Endodermal cell (in vitro differentiated cells): ENCODE data around the gene ZWILCH. TPM values are rescaled to one million over a fixed set of nuclear protein-coding genes. Genes with fewer than 3 reads are reported as not detected.

Source experiments
- DNase-seq: peaks from one replicate; pipeline ENCODE4 v3.0.0-alpha.2; 2017
- H3K27ac ChIP-seq: 2 replicates; pipeline ENCODE4 v1.5.1; 2013; ENCODE audit warnings: mild to moderate bottlenecking, low read depth, low read length, moderate library complexity
- H3K27me3 ChIP-seq: 2 replicates; pipeline ENCODE4 v1.6.1; 2013; ENCODE audit warnings: mild to moderate bottlenecking, low read length, moderate library complexity; ENCODE audit not compliant: insufficient read depth, control insufficient read depth, poor library complexity, severe bottlenecking
- H3K36me3 ChIP-seq: 2 replicates; pipeline ENCODE4 v1.7.0; 2013; ENCODE audit warnings: mild to moderate bottlenecking, low read length, moderate library complexity; ENCODE audit not compliant: control insufficient read depth, insufficient read depth
- H3K4me1 ChIP-seq: one replicate; pipeline ENCODE4 v1.7.0; 2013; ENCODE audit warnings: low read length; ENCODE audit not compliant: control insufficient read depth, insufficient read depth
- H3K4me3 ChIP-seq: 2 replicates; pipeline ENCODE4 v1.5.1; 2013; ENCODE audit warnings: mild to moderate bottlenecking, low read length, moderate library complexity
- H3K9ac ChIP-seq: 2 replicates; pipeline ENCODE4 v1.6.1; 2013; ENCODE audit warnings: mild to moderate bottlenecking, low read length, moderate library complexity; ENCODE audit not compliant: poor library complexity, severe bottlenecking; ENCODE audit errors: extremely low read depth
- H3K9me3 ChIP-seq: 2 replicates; pipeline ENCODE4 v1.6.1; 2013; ENCODE audit warnings: mild to moderate bottlenecking, low read length, moderate library complexity; ENCODE audit not compliant: control insufficient read depth
- H3K27ac Mint-ChIP-seq: 2 replicates; pipeline ENCODE4 v1.8.0; 2020; ENCODE audit warnings: mixed read lengths
- H3K27me3 Mint-ChIP-seq: 2 replicates; pipeline ENCODE4 v1.8.0; 2021; ENCODE audit warnings: mild to moderate bottlenecking, mixed read lengths; ENCODE audit not compliant: insufficient read depth
- H3K36me3 Mint-ChIP-seq: 2 replicates; pipeline ENCODE4 v1.8.0; 2020; ENCODE audit warnings: low read depth, mixed read lengths
- H3K4me1 Mint-ChIP-seq: 2 replicates; pipeline ENCODE4 v1.8.0; 2020; ENCODE audit warnings: mixed read lengths
- H3K4me3 Mint-ChIP-seq: 2 replicates; pipeline ENCODE4 v1.8.0; 2020; ENCODE audit warnings: mild to moderate bottlenecking, moderate library complexity, mixed read lengths
- H3K9me3 Mint-ChIP-seq: 2 replicates; pipeline ENCODE4 v1.8.0; 2020; ENCODE audit warnings: mild to moderate bottlenecking, mixed read lengths
- WGBS, 2 experiments: methylation state at CpG; one replicate each; pipeline versions ENCODE4 v1.1.5 to v1.1.7; 2013; ENCODE audit warnings: missing lambda C conversion rate in 2 of 2, mixed read lengths in 1 of 2; ENCODE audit not compliant: insufficient coverage in 1 of 2, insufficient read length in 1 of 2; 5-methylcytosine and 5-hydroxymethylcytosine counted together
- total RNA-seq, 2 donors: library from RNA; stranded (reverse); fragmentation: NEBNext Ultra II Directional in 1 of 2; extraction: Animal tissue kit (Norgen Biotek cat#: 25700) in 1 of 2; gene quantifications; 2 replicates in 1 of 2; 3 replicates in 1 of 2; pipeline ENCODE4 v1.2.1, GENCODE V29; 2021
- TF ChIP-seq, protein P1 (sequence below): fragments of 200-600 bp; sonication (generic); conservative IDR thresholded peaks from 2 replicates; pipeline ENCODE4 v1.5.0; 2021; ENCODE audit warnings: antibody characterized with exemption, mild to moderate bottlenecking

The ZWILCH gene
- total RNA-seq, 2 donors from 2014 or later, result 37.3 to 44.2 TPM

DNA sequence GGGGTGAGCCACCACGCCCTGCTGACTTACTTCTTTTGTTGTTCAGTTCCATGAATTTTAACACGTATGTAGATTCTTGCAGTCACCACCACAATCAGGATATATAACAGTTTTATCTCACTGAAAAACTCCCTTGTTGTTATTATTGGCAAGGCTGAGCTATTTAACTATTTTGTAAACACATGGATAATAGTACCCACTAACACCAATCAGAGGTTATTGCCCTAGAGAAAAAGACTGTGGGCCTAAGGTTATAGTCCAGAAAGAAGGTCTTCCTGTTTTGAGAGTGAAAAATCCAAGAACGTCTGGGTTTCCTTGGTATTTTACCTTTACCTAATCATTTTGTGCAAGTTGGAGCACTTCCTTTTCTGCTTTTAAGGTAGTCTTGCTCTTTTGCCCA, 9.5 kb downstream of the ZWILCH start:
- H3K27ac Mint-ChIP-seq, result peak overlapping the region; percentile 29
- no peaks in the 10 kb centered on the region for H3K27me3 ChIP-seq
- H3K4me1 ChIP-seq, result no peaks in the 10 kb centered on the region
- 90 to 98% methylated on average over 2 to 3 of the region's 3 CpGs for WGBS, 2 experiments
- TF ChIP-seq, protein P1, sequence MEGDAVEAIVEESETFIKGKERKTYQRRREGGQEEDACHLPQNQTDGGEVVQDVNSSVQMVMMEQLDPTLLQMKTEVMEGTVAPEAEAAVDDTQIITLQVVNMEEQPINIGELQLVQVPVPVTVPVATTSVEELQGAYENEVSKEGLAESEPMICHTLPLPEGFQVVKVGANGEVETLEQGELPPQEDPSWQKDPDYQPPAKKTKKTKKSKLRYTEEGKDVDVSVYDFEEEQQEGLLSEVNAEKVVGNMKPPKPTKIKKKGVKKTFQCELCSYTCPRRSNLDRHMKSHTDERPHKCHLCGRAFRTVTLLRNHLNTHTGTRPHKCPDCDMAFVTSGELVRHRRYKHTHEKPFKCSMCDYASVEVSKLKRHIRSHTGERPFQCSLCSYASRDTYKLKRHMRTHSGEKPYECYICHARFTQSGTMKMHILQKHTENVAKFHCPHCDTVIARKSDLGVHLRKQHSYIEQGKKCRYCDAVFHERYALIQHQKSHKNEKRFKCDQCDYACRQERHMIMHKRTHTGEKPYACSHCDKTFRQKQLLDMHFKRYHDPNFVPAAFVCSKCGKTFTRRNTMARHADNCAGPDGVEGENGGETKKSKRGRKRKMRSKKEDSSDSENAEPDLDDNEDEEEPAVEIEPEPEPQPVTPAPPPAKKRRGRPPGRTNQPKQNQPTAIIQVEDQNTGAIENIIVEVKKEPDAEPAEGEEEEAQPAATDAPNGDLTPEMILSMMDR, result no peak
- no peaks in the 10 kb centered on the region for H3K9me3 Mint-ChIP-seq
- peaks cover 36% of the 10 kb centered on the region for H3K36me3 Mint-ChIP-seq
- no peak overlapping the region for H3K9ac ChIP-seq
- no peak overlapping the region for H3K4me3 ChIP-seq
- no peak overlapping the region for H3K4me3 Mint-ChIP-seq
- no peaks in the 10 kb centered on the region for H3K9me3 ChIP-seq
- no peak overlapping the region for H3K27ac ChIP-seq
- H3K4me1 Mint-ChIP-seq, result no peaks in the 10 kb centered on the region
- no peak for DNase-seq
- no peaks in the 10 kb centered on the region for H3K27me3 Mint-ChIP-seq
- peaks cover 68% of the 10 kb centered on the region for H3K36me3 ChIP-seq

DNA sequence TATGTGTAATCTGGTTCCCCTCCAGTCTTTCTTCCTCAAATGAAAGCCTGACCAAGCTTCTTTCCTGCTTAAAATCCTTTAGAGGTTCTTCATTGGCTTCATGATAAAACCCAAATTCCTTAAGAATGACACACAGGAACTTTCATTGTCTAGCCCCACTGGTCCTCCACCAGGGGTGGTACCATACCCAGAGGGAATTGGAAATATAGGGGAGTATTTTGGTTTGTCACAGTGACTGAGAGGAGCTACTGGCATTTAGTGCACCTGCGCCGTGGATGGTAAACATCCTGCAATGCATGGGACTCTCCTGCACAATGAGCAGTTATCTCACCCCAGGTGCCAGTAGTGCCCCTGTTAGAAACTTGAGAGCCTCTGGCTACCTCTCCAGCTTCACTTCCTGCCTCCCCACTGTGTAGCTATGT, 10.8 kb downstream of the ZWILCH start:
- Histone ChIP-seq H3K9ac (no peak overlapping the region), H3K4me1 (no peaks in the 10 kb centered on the region), H3K4me3 (no peak overlapping the region), H3K27ac (no peak overlapping the region), H3K9me3 (no peaks in the 10 kb centered on the region), H3K36me3 (peaks cover 72% of the 10 kb centered on the region), H3K27me3 (no peaks in the 10 kb centered on the region)
- 94 to 100% methylated on average over 2 of the region's 2 CpGs for WGBS, 2 experiments
- TF ChIP-seq, protein P1, result no peak
- peaks cover 37% of the 10 kb centered on the region for H3K36me3 Mint-ChIP-seq
- DNase-seq, result no peak
- H3K4me1 Mint-ChIP-seq, result no peaks in the 10 kb centered on the region
- no peaks in the 10 kb centered on the region for H3K9me3 Mint-ChIP-seq
- H3K27me3 Mint-ChIP-seq, result no peaks in the 10 kb centered on the region
- H3K4me3 Mint-ChIP-seq, result no peak overlapping the region
- H3K27ac Mint-ChIP-seq, result no peak overlapping the region

DNA sequence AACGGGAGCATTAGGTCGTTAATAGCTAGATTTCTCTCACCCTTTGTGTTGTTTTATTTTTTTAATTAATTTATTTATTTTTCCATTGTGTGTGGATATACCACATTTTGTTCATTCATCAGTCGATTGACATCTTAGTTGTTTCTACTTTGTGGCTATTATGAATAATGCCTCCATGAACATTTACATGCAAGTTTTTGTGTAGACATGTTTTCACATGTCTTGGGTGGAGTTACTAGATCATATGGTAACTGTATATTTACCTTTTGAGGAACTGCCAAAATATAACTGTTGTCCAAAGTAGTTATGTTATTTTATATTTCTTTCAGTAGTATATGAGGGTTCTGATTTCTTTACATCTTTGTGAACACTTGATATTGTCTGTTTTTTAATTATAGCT, 18.8 kb downstream of the ZWILCH start:
- H3K36me3 Mint-ChIP-seq, result peaks cover 38% of the 10 kb centered on the region
- 100% methylated on average over 1 of the region's 3 CpGs; no CpG with 5 or more reads in 1 of the 2 experiments for WGBS, 2 experiments
- no peak for DNase-seq
- Histone ChIP-seq H3K9ac (no peak overlapping the region), H3K9me3 (no peaks in the 10 kb centered on the region), H3K27ac (no peak overlapping the region), H3K27me3 (no peaks in the 10 kb centered on the region), H3K36me3 (peaks cover 73% of the 10 kb centered on the region), H3K4me3 (no peak overlapping the region), H3K4me1 (no peaks in the 10 kb centered on the region)
- no peaks in the 10 kb centered on the region for H3K4me1 Mint-ChIP-seq
- H3K27me3 Mint-ChIP-seq, result no peaks in the 10 kb centered on the region
- TF ChIP-seq, protein P1, result no peak
- H3K9me3 Mint-ChIP-seq, result no peaks in the 10 kb centered on the region
- H3K4me3 Mint-ChIP-seq, result no peak overlapping the region
- no peak overlapping the region for H3K27ac Mint-ChIP-seq
